GM12891 (cell line): ENCODE results near the gene NBEA.

Experiments
- PAX5 ChIP-seq: IDR thresholded peaks from 2 replicates; pipeline ENCODE4 v1.6.1; 2011; ENCODE audit warnings: low read length, moderate library complexity, mild to moderate bottlenecking; ENCODE audit not compliant: insufficient read depth, severe bottlenecking
- POLR2A ChIP-seq: IDR thresholded peaks from 2 replicates; pipeline ENCODE4 v1.6.1; 2011; ENCODE audit warnings: low read depth, low read length, control low read depth
- POLR2AphosphoS5 ChIP-seq: IDR thresholded peaks from 2 replicates; pipeline ENCODE4 v1.6.1; 2011; ENCODE audit warnings: low read depth, low read length, control low read depth
- POU2F2 ChIP-seq: IDR thresholded peaks from 2 replicates; pipeline ENCODE4 v1.6.1; 2011; ENCODE audit warnings: low read depth, mild to moderate bottlenecking, control low read depth, low read length, moderate library complexity
- SPI1 ChIP-seq: IDR thresholded peaks from 2 replicates; pipeline ENCODE4 v1.6.1; 2011; ENCODE audit warnings: low read depth, low read length, control low read depth
- TAF1 ChIP-seq: IDR thresholded peaks from 2 replicates; pipeline ENCODE4 v1.6.1; 2011; ENCODE audit warnings: low read depth, low read length, control low read depth

GRCh38 chr13:34926508-34926907, 15.6 kb upstream of the NBEA start:
- TF ChIP-seq POLR2A (no peak), SPI1 (no peak), POLR2AphosphoS5 (no peak), TAF1 (no peak), PAX5 (no peak), POU2F2 (no peak)
